ENCODE measurements around the gene PTN.
A peak's percentile ranks its signal among the peaks of the same experiment; 100 is the strongest.

PTN gene

GRCh38 chr7:137324796-137325696, 18.5 kb downstream of the PTN start:
- no peak for DNase-seq (ENCODE audit: low read depth, low spot score)

- DNase-seq (ENCODE audit: low read depth, low spot score) = no peak
Observed at GRCh38 chr7:137316648-137317353, 26.7 kb downstream of the PTN start.

- DNase-seq (ENCODE audit: low read depth, low spot score) = no peak
Observed at GRCh38 chr7:137313201-137313600, 30.3 kb downstream of the PTN start.

DNA sequence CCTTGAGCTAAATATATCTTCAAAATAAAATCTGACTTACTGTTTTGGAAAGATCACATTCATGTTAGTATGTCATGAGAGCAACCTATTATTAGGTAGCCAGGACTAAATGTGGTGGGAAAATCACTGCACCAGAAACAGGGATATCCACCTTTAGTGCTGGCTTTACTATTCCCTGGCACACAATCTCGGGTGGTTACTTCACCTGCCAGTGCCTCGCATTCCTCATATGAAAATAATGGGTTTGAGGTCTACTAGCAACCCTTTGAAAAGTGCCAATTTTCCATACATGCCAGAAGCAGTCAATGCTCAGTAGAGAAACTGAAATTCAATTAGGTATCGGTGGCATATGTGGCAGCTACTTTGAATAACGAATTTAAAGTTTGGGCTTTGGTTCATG, 36.8 kb downstream of the PTN start:
- no peak for DNase-seq (ENCODE audit: low read depth, low spot score)

- peak; percentile 31 for DNase-seq (ENCODE audit: low read depth, low spot score)
Observed at GRCh38 chr7:137305901-137306621, 37.5 kb downstream of the PTN start.

GRCh38 chr7:137304624-137305235, 38.8 kb downstream of the PTN start:
- no peak for DNase-seq (ENCODE audit: low read depth, low spot score)

GRCh38 chr7:137304165-137304564, 39.4 kb downstream of the PTN start:
- no peak for DNase-seq (ENCODE audit: low read depth, low spot score)

- no peak for DNase-seq (ENCODE audit: low read depth, low spot score)
Observed at GRCh38 chr7:137302081-137302480, 41.5 kb downstream of the PTN start.

GRCh38 chr7:137298464-137298794, 45.1 kb downstream of the PTN start:
- peak; percentile 21 for DNase-seq (ENCODE audit: low read depth, low spot score)

- no peak for DNase-seq (ENCODE audit: low read depth, low spot score)
Observed at GRCh38 chr7:137297551-137298463, 45.7 kb downstream of the PTN start.

DNA sequence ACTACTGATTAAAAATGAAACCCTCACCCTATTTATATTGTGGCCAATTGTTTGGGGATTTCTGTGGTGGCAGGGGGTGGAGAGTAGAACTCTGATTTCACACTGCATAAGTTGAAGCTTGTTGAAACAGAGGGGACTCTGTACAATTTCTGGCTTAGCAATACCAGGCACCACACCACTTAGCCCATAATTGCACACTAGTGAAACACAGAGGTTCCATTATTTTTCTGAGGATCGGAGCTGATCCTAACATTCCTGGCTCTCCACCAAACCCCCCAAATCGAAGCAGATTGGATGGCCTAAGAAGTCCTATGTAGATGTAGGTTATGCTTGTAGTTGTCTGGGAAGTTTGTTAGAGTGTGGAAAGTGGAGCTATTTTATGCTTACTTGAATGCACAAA, 47.0 kb downstream of the PTN start:
- DNase-seq (ENCODE audit: low read depth, low spot score) = no peak

GRCh38 chr7:137295739-137296324, 47.7 kb downstream of the PTN start:
- DNase-seq (ENCODE audit: low read depth, low spot score) = no peak

DNA sequence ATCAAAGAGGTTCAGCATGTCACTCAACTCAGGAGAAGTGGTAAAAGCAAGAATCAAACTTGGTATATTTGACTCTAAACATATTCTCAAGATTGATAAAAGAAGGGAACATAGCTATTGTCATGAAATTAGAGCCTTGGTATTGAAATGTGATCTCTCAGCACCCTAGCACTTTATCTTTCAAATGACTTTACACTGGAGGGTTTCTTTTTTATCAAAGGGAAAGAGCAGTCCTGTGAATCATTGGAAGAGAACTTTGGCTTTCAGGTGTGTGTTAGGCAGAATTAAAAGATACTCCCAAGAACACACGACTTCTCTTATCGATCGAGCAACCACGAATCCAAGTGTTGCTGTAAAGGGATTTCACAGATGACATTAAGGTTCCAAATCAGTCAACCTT, 54.4 kb downstream of the PTN start:
- no peak for DNase-seq (ENCODE audit: low read depth, low spot score)

- DNase-seq (ENCODE audit: low read depth, low spot score) = no peak
Observed at GRCh38 chr7:137287651-137288258, 55.8 kb downstream of the PTN start.

DNA sequence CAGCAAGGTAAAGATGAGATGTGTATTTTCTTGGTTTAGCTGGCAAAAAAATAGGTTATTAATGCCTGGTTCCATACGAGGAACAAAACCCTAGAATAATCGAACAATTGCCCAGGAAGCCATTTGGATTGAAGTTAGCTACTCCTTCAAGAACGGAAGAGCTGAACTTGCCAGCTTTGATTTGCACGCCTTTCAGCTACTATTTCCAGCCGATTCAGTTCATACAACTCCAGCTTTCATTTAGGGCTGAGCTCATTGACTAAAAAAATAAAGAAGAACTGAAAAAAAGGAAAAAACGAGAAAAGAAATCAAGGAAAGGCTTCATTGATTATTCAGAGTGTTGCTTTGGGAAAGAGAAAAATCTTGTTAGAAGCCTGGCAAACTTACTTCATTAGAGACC, 60.4 kb downstream of the PTN start:
- no peak for DNase-seq (ENCODE audit: low read depth, low spot score)

DNA sequence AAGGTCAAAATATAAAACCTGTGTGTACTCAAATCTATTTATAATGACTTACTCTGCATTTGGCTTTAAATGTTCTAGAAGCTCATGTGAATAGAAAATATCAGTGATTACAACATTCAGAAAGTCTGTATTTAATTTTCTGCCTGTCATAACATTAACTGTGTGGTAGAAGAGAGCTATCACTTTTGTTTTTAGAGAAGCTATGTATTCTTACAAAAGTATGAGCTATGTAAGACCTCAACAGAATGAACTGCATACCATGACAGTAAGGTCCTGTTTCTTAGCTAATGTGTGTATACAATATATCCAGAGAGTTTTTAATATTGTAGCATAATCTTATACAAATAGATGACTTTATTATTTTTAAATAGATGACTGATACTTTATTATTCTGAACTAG, 61.5 kb downstream of the PTN start:
- DNase-seq (ENCODE audit: low read depth, low spot score) = no peak

DNA sequence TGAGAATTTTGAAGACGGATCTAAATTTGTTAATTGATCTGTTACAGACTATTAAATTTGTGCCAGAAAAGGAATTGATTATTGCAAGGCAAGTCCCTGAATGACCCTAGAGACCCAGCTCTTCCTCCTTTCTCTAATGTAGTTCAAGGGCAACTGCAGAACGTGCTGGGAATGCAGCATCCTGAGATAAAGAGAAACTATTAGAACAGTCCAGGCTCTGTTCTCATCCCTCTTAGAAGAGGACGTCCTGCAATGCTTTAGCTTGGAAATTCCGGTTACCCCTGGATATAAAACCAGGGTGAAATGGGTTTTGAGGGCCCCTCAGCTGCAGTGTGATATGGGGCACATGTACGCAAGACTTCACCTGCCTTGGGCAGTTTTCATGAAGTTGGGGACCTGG, 67.3 kb downstream of the PTN start:
- DNase-seq (ENCODE audit: low read depth, low spot score) = no peak

DNA sequence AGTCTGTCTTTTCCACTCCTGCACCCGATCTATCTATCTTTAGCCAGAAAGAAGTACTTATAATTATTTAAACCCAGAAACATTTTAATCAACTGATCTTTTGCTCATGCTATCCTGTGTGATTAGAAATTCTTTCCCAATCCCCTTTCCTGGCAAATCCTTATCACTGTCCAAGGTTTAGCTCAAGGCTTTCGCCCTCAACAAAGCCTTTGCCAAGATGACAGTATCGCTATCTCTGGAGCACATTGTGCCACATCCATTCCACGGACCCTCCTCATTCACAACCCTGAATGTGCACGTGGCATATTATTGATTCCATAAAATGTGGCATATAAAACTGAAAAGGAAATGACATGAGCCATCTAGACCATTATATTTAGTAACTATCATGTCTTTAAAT, 71.3 kb downstream of the PTN start:
- DNase-seq (ENCODE audit: low read depth, low spot score) = no peak

- no peak for DNase-seq (ENCODE audit: low read depth, low spot score)
Observed at GRCh38 chr7:137269240-137269639, 74.3 kb downstream of the PTN start.

Measured in smooth muscle cell of the brain vasculature (primary cell).